Fibroblast of lung (primary cell): Measurements from ENCODE around the gene CDKL5.

ENCODE experiments used
- CTCF ChIP-seq, 2 donors: IDR thresholded peaks in 1 of 2; conservative IDR thresholded peaks in 1 of 2; 1 replicate in 1 of 2; 2 replicates in 1 of 2; pipeline ENCODE4 v1.5.1; 2011 to 2012; ENCODE audit warnings: low read length in 2 of 2, control low read depth in 1 of 2, inconsistent platforms in 1 of 2, low read depth in 1 of 2, mild to moderate bottlenecking in 1 of 2
- EZH2 ChIP-seq: IDR thresholded peaks from 2 replicates; pipeline ENCODE4 v1.5.1; 2012; ENCODE audit warnings: low read length, control low read depth, mild to moderate bottlenecking; ENCODE audit errors: missing control alignments

GRCh38 chrX:18591834-18592233, 166.4 kb downstream of the CDKL5 start:
- TF ChIP-seq EZH2 (no peak), CTCF (conservative IDR thresholded peaks at IDR 0.05 in 1 of 2, IDR thresholded peaks at IDR 0.05 in 1 of 2; ENCODE audit: low read depth in 1 of 2, low read length in 2 of 2) (no peak)
